ENCODE data around the gene CCDC8.
"Not testable (repeated sequence)": the region's sequence is repeated elsewhere in the genome, so short reads cannot be mapped to it uniquely, and the experiment has no call there.

Gene CCDC8

DNA sequence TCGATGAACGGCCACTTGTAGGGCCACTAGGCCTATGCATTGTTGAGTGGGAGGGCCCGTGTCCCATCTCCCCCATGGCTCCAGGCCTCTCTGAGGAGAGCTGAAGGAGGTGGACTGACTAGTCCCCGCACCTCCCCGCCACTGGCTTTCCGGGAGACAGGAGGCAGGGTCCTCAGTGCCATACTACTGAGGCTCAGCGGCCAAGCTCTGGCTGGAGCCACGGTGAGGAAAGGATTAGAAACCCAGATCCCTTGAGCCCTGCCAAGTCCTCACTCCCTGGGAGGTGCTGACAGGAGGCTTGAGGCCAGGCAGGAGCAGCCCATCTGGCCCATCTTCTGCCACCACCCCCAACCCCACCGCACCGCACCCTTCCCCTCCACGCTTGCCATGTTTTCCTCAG, 29.0 kb downstream of the CCDC8 start:
- no peak overlapping the region for H3K9ac ChIP-seq
- peaks cover 37% of the 10 kb centered on the region for H3K4me1 ChIP-seq
- peaks cover 100% of the 10 kb centered on the region for H3K36me3 ChIP-seq
- TF ChIP-seq Cebpa-rat (IDR thresholded peaks at IDR 0.05), result no peak
- no peaks in the 10 kb centered on the region for H3K27me3 ChIP-seq
- no peak overlapping the region for H3K27ac ChIP-seq
- H3K9me3 ChIP-seq, result no peaks in the 10 kb centered on the region
- H4K20me1 ChIP-seq, result peaks cover 21% of the 10 kb centered on the region; the same call in 1 of the 2 replicates
- no peak overlapping the region for H3K4me3 ChIP-seq
- no peak overlapping the region for H3K4me2 ChIP-seq

DNA sequence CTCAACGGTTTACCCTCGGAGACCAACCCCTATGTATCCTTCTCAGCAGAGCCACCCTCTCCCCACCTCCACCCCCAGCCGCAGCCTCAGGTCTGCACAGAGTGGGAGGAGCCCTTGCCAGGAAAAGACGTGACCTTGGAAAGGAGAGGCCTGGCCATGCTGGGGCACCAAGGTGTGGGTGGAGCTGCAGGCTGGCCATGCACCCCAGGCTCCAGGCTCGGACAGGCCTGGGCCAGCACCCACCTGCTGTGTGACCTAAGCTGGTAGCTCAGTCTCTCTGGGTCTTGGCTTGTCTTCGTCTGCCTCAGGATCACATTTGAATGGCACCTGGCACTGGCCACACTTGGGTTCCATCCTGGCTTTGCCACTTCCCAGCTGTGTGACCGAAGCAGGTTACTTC, 29.5 kb downstream of the CCDC8 start:
- no peak overlapping the region for H3K4me2 ChIP-seq
- H3K4me1 ChIP-seq, result peaks cover 43% of the 10 kb centered on the region
- no peaks in the 10 kb centered on the region for H3K27me3 ChIP-seq
- H4K20me1 ChIP-seq, result peaks cover 22% of the 10 kb centered on the region; the same call in 1 of the 2 replicates
- H3K9me3 ChIP-seq, result no peaks in the 10 kb centered on the region
- H3K4me3 ChIP-seq, result no peak overlapping the region
- no peak overlapping the region for H3K9ac ChIP-seq
- no peak overlapping the region for H3K27ac ChIP-seq
- peaks cover 100% of the 10 kb centered on the region for H3K36me3 ChIP-seq
- TF ChIP-seq Cebpa-rat (IDR thresholded peaks at IDR 0.05), result no peak

DNA sequence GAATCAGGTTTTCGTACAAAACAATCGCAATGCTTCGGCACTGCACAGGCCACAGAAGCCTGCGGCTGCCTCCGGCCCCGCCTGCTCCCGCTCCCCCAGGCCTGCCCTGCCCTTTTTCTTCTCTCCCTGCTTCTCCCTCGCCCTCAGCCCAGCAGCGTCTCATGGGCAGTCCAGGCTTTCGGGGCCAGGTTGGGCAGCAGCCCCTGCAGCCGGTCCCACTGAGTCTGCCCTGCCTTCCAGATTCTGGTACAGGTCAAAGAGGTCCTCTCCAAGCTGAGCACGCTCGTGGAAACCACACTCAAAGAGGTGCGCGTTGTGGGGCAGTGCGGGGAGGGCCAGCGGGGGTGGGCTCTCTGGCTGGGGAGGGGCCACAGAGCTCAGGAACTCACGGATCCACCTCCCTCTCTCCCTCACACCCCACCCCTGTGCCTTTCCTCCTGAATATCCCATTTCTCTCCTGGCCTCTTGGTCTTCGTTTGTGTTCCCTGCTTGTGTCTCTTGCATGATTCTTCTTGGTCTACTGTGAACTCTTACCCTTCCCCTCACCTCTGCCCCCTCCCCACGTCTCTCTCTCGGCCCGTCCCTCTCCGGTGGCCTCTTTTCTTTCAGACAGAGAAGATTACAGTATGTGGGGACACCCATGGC, 30.1 kb downstream of the CCDC8 start:
- H3K27ac ChIP-seq, result no peak overlapping the region
- no peaks in the 10 kb centered on the region for H3K9me3 ChIP-seq
- no peak overlapping the region for H3K4me2 ChIP-seq
- H3K4me1 ChIP-seq, result peaks cover 45% of the 10 kb centered on the region
- H3K36me3 ChIP-seq, result peaks cover 100% of the 10 kb centered on the region
- no peak for TF ChIP-seq Cebpa-rat (IDR thresholded peaks at IDR 0.05)
- no peak overlapping the region for H3K9ac ChIP-seq
- peaks cover 22% of the 10 kb centered on the region; the same call in 1 of the 2 replicates for H4K20me1 ChIP-seq
- H3K4me3 ChIP-seq, result no peak overlapping the region
- H3K27me3 ChIP-seq, result no peaks in the 10 kb centered on the region

DNA sequence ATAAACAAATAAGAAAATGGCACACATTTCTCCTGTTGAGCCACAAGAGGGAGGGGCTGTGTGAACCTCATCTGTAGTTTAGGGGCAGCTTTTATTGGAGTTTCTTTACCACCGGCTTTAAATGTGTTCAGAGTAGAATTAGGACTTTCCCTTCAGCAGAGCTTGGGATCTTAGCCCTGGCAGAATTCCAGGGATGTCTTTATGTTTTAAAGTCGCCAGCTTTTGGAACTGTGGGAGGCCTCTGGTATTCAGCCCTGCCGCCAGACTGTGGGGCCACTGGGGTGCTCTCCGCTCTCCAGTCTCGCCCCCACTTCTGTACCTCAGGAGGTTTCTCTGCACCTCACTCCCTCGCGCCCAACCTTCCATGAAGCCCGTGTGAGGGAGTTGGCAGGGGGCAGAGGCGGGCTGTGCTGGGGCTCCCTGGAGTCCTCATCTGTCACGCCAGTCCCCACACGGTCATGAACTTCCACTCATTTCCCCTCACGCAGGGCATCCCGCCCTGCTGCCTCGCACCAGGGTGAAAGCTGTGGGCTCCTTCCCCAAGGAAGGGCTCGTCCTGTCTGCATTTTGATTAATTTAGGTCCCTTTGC, 31.5 kb downstream of the CCDC8 start:
- Histone ChIP-seq H3K4me1 (peaks cover 45% of the 10 kb centered on the region), H3K27ac (peak overlapping the region; percentile 60), H3K9me3 (no peaks in the 10 kb centered on the region), H3K4me3 (no peak overlapping the region), H3K9ac (peak overlapping the region; percentile 16; the same call in 1 of the 2 replicates), H3K27me3 (no peaks in the 10 kb centered on the region), H3K36me3 (peaks cover 100% of the 10 kb centered on the region), H3K4me2 (peak overlapping the region; percentile 20), H4K20me1 (peaks cover 28% of the 10 kb centered on the region; the same call in 1 of the 2 replicates)
- TF ChIP-seq Cebpa-rat (IDR thresholded peaks at IDR 0.05), result no peak

DNA sequence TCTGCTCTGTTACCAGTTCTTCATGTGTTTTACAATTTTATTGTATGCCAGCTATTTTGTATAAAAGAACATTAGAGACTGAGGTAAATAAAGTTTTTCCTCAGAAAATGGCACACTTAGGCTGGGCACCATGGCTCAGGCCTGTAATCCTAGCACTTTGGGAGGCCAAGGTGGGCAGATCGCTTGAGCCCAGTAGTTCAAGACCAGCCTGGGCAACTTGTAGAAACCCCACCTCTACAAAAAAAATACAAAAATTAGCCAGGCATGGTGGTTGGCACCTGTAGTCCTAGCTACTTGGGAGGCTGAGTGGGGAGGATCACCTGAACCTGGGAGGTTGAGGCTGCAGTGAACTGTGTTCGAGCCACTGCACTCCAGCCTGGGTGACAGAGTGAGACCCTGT, 32.0 kb downstream of the CCDC8 start:
- no peak for TF ChIP-seq Cebpa-rat (IDR thresholded peaks at IDR 0.05)
- Histone ChIP-seq H3K27me3 (no peaks in the 10 kb centered on the region), H3K9ac (no peak overlapping the region; the same call in 1 of the 2 replicates), H3K36me3 (peaks cover 100% of the 10 kb centered on the region), H3K4me1 (peaks cover 45% of the 10 kb centered on the region), H3K4me2 (peak overlapping the region; percentile 20; the same call in 1 of the 2 replicates), H3K9me3 (no peaks in the 10 kb centered on the region), H3K27ac (no peak overlapping the region), H3K4me3 (no peak overlapping the region), H4K20me1 (peaks cover 33% of the 10 kb centered on the region; the same call in 1 of the 2 replicates)

DNA sequence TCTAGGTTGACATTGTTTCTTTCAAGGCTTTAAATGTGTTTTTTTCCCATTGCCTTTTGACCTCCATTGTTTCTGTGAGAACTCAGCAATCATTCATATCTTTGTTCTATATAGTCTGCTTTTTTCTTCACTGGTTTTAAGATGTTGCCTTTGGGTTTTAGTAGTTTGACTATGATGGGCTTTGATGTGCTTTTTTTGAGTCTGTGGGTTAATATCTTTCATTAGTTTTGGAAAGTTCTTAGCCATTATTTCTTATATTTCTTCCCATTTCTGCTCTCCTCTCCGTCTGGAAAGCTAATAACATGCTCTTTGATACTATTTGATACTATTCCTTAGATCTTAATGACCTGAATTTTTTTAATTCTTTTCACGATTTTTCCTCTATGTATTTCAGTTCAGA, 32.7 kb downstream of the CCDC8 start:
- peaks cover 40% of the 10 kb centered on the region; the same call in 1 of the 2 replicates for H4K20me1 ChIP-seq
- no peaks in the 10 kb centered on the region for H3K27me3 ChIP-seq
- peaks cover 100% of the 10 kb centered on the region for H3K36me3 ChIP-seq
- no peaks in the 10 kb centered on the region for H3K9me3 ChIP-seq
- H3K4me2 ChIP-seq, result peak overlapping the region; percentile 51
- no peak for TF ChIP-seq Cebpa-rat (IDR thresholded peaks at IDR 0.05)
- H3K9ac ChIP-seq, result no peak overlapping the region
- peak overlapping the region; percentile 10; the same call in 1 of the 2 replicates for H3K27ac ChIP-seq
- no peak overlapping the region for H3K4me3 ChIP-seq
- H3K4me1 ChIP-seq, result peaks cover 43% of the 10 kb centered on the region

DNA sequence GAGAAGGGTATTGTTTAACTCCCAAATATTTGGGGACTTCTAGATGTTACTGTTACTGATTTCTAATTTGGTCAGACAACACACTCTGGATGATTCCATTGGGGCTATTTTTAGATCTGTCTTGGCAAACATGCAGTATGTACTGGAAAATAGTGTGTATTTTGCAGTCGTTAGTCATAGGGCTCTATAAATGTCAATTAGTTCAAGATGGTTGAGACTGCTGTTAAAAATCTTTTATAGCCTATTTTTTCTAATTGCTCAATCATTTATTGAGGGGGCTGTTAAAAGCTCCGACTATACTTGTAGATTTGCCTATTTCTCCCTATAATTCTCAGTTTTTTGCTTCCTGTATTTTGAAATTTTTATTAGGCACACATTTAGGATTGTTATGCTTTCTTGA, 35.1 kb downstream of the CCDC8 start:
- Histone ChIP-seq H3K27me3 (no peaks in the 10 kb centered on the region), H4K20me1 (peaks cover 64% of the 10 kb centered on the region), H3K9ac (no peak overlapping the region), H3K36me3 (peaks cover 97% of the 10 kb centered on the region), H3K4me2 (no peak overlapping the region), H3K9me3 (no peaks in the 10 kb centered on the region), H3K4me3 (no peak overlapping the region), H3K4me1 (peaks cover 49% of the 10 kb centered on the region), H3K27ac (no peak overlapping the region)
- TF ChIP-seq Cebpa-rat (IDR thresholded peaks at IDR 0.05), result no peak

DNA sequence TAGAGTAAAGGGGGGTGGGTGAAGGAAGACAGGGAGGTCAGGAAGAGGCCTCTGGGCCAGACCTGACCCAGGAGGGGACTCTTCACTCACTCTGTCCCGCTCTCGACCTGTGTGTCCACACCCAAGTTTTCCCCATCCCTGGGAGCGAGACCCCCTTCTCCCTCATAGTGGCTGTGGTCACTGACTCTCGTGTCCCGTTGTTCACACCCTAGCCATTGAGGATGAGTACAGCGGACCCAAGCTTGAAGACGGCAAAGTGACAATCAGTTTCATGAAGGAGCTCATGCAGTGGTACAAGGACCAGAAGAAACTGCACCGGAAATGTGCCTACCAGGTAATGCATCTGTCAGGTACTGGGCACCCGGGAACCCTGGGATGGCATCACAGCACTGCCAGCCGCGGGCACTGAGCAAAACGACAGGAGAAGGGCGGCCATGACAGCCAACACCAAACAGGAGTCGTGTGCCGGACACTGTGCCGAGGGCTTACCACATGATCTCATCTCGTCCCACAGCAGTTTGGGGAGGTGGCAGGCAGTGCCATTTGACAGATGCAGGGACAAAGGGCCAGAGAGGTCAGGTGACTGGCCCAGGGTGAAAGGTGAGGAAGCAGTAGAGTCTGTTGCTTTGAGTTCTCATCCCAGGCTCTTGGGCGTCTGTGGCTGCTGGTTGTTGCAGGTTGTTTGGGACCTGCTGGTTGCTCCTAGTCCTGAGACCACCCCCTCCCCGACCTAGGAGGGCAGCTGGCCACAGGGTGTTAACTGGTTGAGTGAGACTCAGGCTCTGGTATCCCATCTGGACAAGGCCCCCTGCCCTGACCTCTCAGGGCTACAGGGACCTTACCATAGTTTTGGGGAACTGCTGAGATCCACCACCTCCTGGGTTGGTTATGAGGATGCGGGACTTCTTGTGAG, 36.9 kb downstream of the CCDC8 start:
- Histone ChIP-seq H3K4me2 (no peak overlapping the region), H3K4me1 (peaks cover 58% of the 10 kb centered on the region), H3K27me3 (no peaks in the 10 kb centered on the region), H3K27ac (no peak overlapping the region), H3K9ac (no peak overlapping the region), H3K4me3 (no peak overlapping the region), H3K9me3 (no peaks in the 10 kb centered on the region), H3K36me3 (peaks cover 94% of the 10 kb centered on the region), H4K20me1 (peaks cover 71% of the 10 kb centered on the region)
- no peak for TF ChIP-seq Cebpa-rat (IDR thresholded peaks at IDR 0.05)

DNA sequence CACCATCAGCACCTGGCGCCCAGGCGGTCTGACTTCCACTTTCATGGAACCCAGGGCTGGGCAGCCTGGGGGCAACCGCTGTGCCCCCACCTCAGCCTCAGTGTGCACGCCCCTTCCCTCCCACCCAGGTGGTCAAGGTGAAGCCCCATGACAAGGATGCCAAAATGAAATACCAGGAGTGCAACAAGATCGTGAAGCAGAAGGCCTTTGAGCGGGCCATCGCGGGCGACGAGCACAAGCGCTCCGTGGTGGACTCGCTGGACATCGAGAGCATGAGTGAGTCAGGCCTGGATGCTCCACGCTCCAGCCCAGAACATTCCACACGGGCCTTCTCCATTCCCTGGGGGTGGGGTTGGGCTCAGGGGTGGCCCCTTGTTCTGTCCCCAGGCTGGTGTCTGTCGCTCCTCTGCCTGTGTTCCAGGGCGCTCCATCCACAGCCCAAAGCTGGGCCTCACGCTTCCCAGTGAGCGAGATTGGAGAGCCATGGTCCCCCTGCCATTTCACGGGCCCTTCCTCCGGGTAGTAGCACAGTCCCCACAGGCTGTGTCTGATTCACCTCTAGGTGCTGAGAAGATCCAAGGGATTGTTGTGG, 37.8 kb downstream of the CCDC8 start:
- H3K4me1 ChIP-seq, result peaks cover 60% of the 10 kb centered on the region
- H4K20me1 ChIP-seq, result peaks cover 76% of the 10 kb centered on the region
- not testable (repeated sequence) for H3K27ac ChIP-seq, H3K9me3 ChIP-seq, H3K27me3 ChIP-seq, H3K4me3 ChIP-seq, H3K4me2 ChIP-seq, H3K9ac ChIP-seq
- H3K36me3 ChIP-seq, result peaks cover 93% of the 10 kb centered on the region
